Neuronal stem cell (in vitro differentiated cells): ENCODE results near the gene SLC41A1.

Experiments used
- DNase-seq: peaks from one replicate; pipeline ENCODE4 v3.0.0-alpha.2; 2013; ENCODE audit warnings: low spot score
- H2AFZ ChIP-seq: one replicate; pipeline ENCODE4 v1.6.1; 2013; ENCODE audit warnings: mild to moderate bottlenecking, low read length, inconsistent platforms
- H2AK5ac ChIP-seq: 2 replicates; pipeline ENCODE4 v1.6.1; 2013; ENCODE audit warnings: low read depth, mild to moderate bottlenecking, inconsistent platforms, low read length, moderate library complexity, mixed read lengths
- H2BK120ac ChIP-seq: 2 replicates; pipeline ENCODE4 v1.6.1; 2013; ENCODE audit warnings: low read depth, mild to moderate bottlenecking, inconsistent platforms, low read length, moderate library complexity, mixed read lengths
- H2BK12ac ChIP-seq: one replicate; pipeline ENCODE4 v1.6.1; 2013; ENCODE audit warnings: low read length, inconsistent platforms
- H2BK15ac ChIP-seq: 2 replicates; pipeline ENCODE4 v1.6.1; 2013; ENCODE audit warnings: mild to moderate bottlenecking, low read length, inconsistent platforms, mixed read lengths
- H2BK5ac ChIP-seq: one replicate; pipeline ENCODE4 v1.6.1; 2013; ENCODE audit warnings: inconsistent platforms, mild to moderate bottlenecking, low read length, moderate library complexity
- H3K14ac ChIP-seq: one replicate; pipeline ENCODE4 v1.6.1; 2013; ENCODE audit warnings: low read length, inconsistent platforms
- H3K18ac ChIP-seq: 2 replicates; pipeline ENCODE4 v1.6.1; 2013; ENCODE audit warnings: low read length, inconsistent platforms
- H3K23ac ChIP-seq: 2 replicates; pipeline ENCODE4 v1.6.1; 2013; ENCODE audit warnings: low read depth, mild to moderate bottlenecking, mixed read lengths, low read length, inconsistent platforms; ENCODE audit not compliant: poor library complexity
- H3K27ac ChIP-seq: replicated peaks from 3 replicates; pipeline ENCODE4 v1.5.1; 2013; ENCODE audit warnings: low read length, inconsistent platforms
- H3K27me3 ChIP-seq, 3 experiments: 2 replicates each; pipeline ENCODE4 v1.6.1; 2013; ENCODE audit warnings: low read length in 3 of 3, mild to moderate bottlenecking in 2 of 3, inconsistent platforms in 1 of 3, low read depth in 1 of 3, mixed read lengths in 1 of 3, moderate library complexity in 1 of 3; ENCODE audit not compliant: control insufficient read depth in 3 of 3, insufficient read depth in 3 of 3
- H3K36me3 ChIP-seq, 2 donors: replicated peaks in 1 of 2; 2 replicates each; pipeline ENCODE4 v1.6.1; 2013; ENCODE audit warnings: low read length in 2 of 2; ENCODE audit not compliant: control insufficient read depth in 2 of 2, insufficient read depth in 2 of 2
- H3K4ac ChIP-seq: 2 replicates; pipeline ENCODE4 v1.6.1; 2013; ENCODE audit warnings: inconsistent platforms, mild to moderate bottlenecking, low read length, moderate library complexity
- H3K4me1 ChIP-seq, 2 donors: 1 replicate in 1 of 2; 2 replicates in 1 of 2; pipeline ENCODE4 v1.6.1; 2013; ENCODE audit warnings: low read length in 2 of 2, low read depth in 1 of 2; ENCODE audit not compliant: control insufficient read depth in 2 of 2, insufficient read depth in 1 of 2
- H3K4me2 ChIP-seq: one replicate; pipeline ENCODE4 v1.6.1; 2013; ENCODE audit warnings: mild to moderate bottlenecking, low read length, inconsistent platforms; ENCODE audit not compliant: insufficient read depth, poor library complexity, severe bottlenecking
- H3K4me3 ChIP-seq, 2 donors: 2 replicates each; pipeline ENCODE4 v1.5.1; 2013; ENCODE audit warnings: low read length in 2 of 2, mild to moderate bottlenecking in 2 of 2, inconsistent platforms in 1 of 2, moderate library complexity in 1 of 2
- H3K79me1 ChIP-seq: one replicate; pipeline ENCODE4 v1.6.1; 2013; ENCODE audit warnings: low read depth, mild to moderate bottlenecking, inconsistent platforms, low read length, moderate library complexity
- H3K9ac ChIP-seq: one replicate; pipeline ENCODE4 v1.6.1; 2013; ENCODE audit warnings: mild to moderate bottlenecking, low read depth, low read length, inconsistent platforms; ENCODE audit not compliant: poor library complexity
- H3K9me3 ChIP-seq, 2 donors: replicated peaks in 1 of 2; 2 replicates each; pipeline versions ENCODE3 to v1.6.1; 2013; ENCODE audit warnings: low read length in 2 of 2, mild to moderate bottlenecking in 2 of 2, inconsistent platforms in 1 of 2, low read depth in 1 of 2, mixed read lengths in 1 of 2, moderate library complexity in 1 of 2; ENCODE audit not compliant: control insufficient read depth in 2 of 2, insufficient read depth in 1 of 2
- H4K8ac ChIP-seq: one replicate; pipeline ENCODE4 v1.6.1; 2013; ENCODE audit warnings: low read depth, mild to moderate bottlenecking, inconsistent platforms, low read length, moderate library complexity
- H4K91ac ChIP-seq: one replicate; pipeline ENCODE4 v1.6.1; 2013; ENCODE audit warnings: low read length, low read depth, mild to moderate bottlenecking, inconsistent platforms; ENCODE audit not compliant: poor library complexity
- WGBS, 2 donors: extraction: QIAGEN DNeasy Blood & Tissue Kit; methylation state at CpG; one replicate each; pipeline ENCODE4 v1.1.7; 2013; ENCODE audit warnings: missing lambda C conversion rate in 2 of 2, mixed read lengths in 1 of 2; ENCODE audit not compliant: insufficient read length in 2 of 2, insufficient replicate concordance in 1 of 2; ENCODE audit errors: extremely low coverage in 2 of 2; 5-methylcytosine and 5-hydroxymethylcytosine counted together

SLC41A1 gene

GRCh38 chr1:205834751-205835150 is 21.8 kb upstream of the SLC41A1 start:
- no peak overlapping the region for H2BK5ac ChIP-seq
- no peak overlapping the region for H3K18ac ChIP-seq
- H3K36me3 ChIP-seq = no peaks in the 10 kb centered on the region
- H3K4ac ChIP-seq = no peak overlapping the region
- H2BK15ac ChIP-seq = no peak overlapping the region
- H3K4me1 ChIP-seq = no peaks in the 10 kb centered on the region
- no peaks in the 10 kb centered on the region for H3K79me1 ChIP-seq
- no peak overlapping the region for H3K4me3 ChIP-seq
- no peak overlapping the region for H3K23ac ChIP-seq
- H2BK120ac ChIP-seq = no peak overlapping the region
- no peak overlapping the region for H4K8ac ChIP-seq
- no peak overlapping the region for H4K91ac ChIP-seq
- no CpG with 5 or more reads among the region's 4 CpGs for WGBS, 2 donors
- no peak overlapping the region for H3K9ac ChIP-seq
- H3K27me3 ChIP-seq = no peaks in the 10 kb centered on the region
- H3K27ac ChIP-seq = no peak overlapping the region
- no peaks in the 10 kb centered on the region for H3K9me3 ChIP-seq
- H3K4me2 ChIP-seq = no peak overlapping the region
- H2AK5ac ChIP-seq = no peak overlapping the region
- no peak for DNase-seq
- H3K14ac ChIP-seq = no peak overlapping the region
- H2BK12ac ChIP-seq = no peak overlapping the region
- no peak overlapping the region for H2AFZ ChIP-seq

GRCh38 chr1:205832326-205832751 is 19.3 kb upstream of the SLC41A1 start:
- Histone ChIP-seq H2AFZ (no peak overlapping the region), H3K23ac (no peak overlapping the region), H3K27ac (no peak overlapping the region), H3K27me3 (no peaks in the 10 kb centered on the region), H3K36me3 (no peaks in the 10 kb centered on the region), H4K8ac (no peak overlapping the region), H3K4me3 (no peak overlapping the region), H4K91ac (no peak overlapping the region), H2BK120ac (no peak overlapping the region), H3K4ac (no peak overlapping the region), H3K14ac (no peak overlapping the region), H3K9me3 (no peaks in the 10 kb centered on the region), H2BK15ac (no peak overlapping the region), H3K9ac (no peak overlapping the region), H3K79me1 (no peaks in the 10 kb centered on the region), H2BK12ac (no peak overlapping the region), H3K18ac (no peak overlapping the region), H2BK5ac (no peak overlapping the region), H3K4me2 (no peak overlapping the region), H3K4me1 (peaks cover 0 to 4% of the 10 kb centered on the region in 2 donors), H2AK5ac (no peak overlapping the region)
- no CpG with 5 or more reads among the region's 6 CpGs for WGBS, 2 donors
- DNase-seq = no peak

- WGBS, 2 donors = no CpG with 5 or more reads among the region's 1 CpG
- H2BK12ac ChIP-seq = no peak overlapping the region
- no peak overlapping the region for H3K4ac ChIP-seq
- no peaks in the 10 kb centered on the region for H3K9me3 ChIP-seq
- H3K4me2 ChIP-seq = no peak overlapping the region
- H3K4me1 ChIP-seq = peaks cover 14 to 16% of the 10 kb centered on the region in 2 donors
- no peak for DNase-seq
- H2BK5ac ChIP-seq = no peak overlapping the region
- no peaks in the 10 kb centered on the region for H3K27me3 ChIP-seq
- H3K27ac ChIP-seq = no peak overlapping the region
- H3K14ac ChIP-seq = no peak overlapping the region
- H2AK5ac ChIP-seq = peak overlapping the region; percentile 20
- H3K4me3 ChIP-seq = no peak overlapping the region
- H3K23ac ChIP-seq = no peak overlapping the region
- H2AFZ ChIP-seq = no peak overlapping the region
- H2BK15ac ChIP-seq = no peak overlapping the region
- H2BK120ac ChIP-seq = no peak overlapping the region
- H3K18ac ChIP-seq = peak overlapping the region; percentile 17
- H3K79me1 ChIP-seq = no peaks in the 10 kb centered on the region
- H4K91ac ChIP-seq = no peak overlapping the region
- H4K8ac ChIP-seq = no peak overlapping the region
- H3K9ac ChIP-seq = no peak overlapping the region
- H3K36me3 ChIP-seq = no peaks in the 10 kb centered on the region
These were observed 14.6 kb upstream of the SLC41A1 start for GRCh38 chr1:205827623-205828022.

- H3K9ac ChIP-seq = no peak overlapping the region
- no peak overlapping the region for H2BK15ac ChIP-seq
- no peak overlapping the region for H3K27ac ChIP-seq
- WGBS, 2 donors = no CpG with 5 or more reads among the region's 3 CpGs
- H3K9me3 ChIP-seq = no peaks in the 10 kb centered on the region
- no peaks in the 10 kb centered on the region for H3K79me1 ChIP-seq
- no peak overlapping the region for H2AFZ ChIP-seq
- H3K36me3 ChIP-seq = no peaks in the 10 kb centered on the region
- H2BK120ac ChIP-seq = no peak overlapping the region
- H4K91ac ChIP-seq = no peak overlapping the region
- no peak overlapping the region for H2BK12ac ChIP-seq
- no peak overlapping the region for H2BK5ac ChIP-seq
- H3K18ac ChIP-seq = no peak overlapping the region
- H3K14ac ChIP-seq = no peak overlapping the region
- no peak overlapping the region for H3K4me3 ChIP-seq
- H3K27me3 ChIP-seq = no peaks in the 10 kb centered on the region
- no peak overlapping the region for H2AK5ac ChIP-seq
- H3K4me2 ChIP-seq = no peak overlapping the region
- no peak overlapping the region for H4K8ac ChIP-seq
- H3K4me1 ChIP-seq = peaks cover 14 to 16% of the 10 kb centered on the region in 2 donors
- H3K4ac ChIP-seq = no peak overlapping the region
- no peak overlapping the region for H3K23ac ChIP-seq
- DNase-seq = no peak
These were observed 14.0 kb upstream of the SLC41A1 start for GRCh38 chr1:205826995-205827394.
